NCI-H82 (cell line): ENCODE measurements around the gene AMDHD1.
A peak's percentile ranks its signal among the peaks of the same experiment; 100 is the strongest.

Experiments used
- DNase-seq: peaks from one replicate; lab custom pipeline; 2025; lab: John Stamatoyannopoulos, UW

The AMDHD1 gene, protein sequence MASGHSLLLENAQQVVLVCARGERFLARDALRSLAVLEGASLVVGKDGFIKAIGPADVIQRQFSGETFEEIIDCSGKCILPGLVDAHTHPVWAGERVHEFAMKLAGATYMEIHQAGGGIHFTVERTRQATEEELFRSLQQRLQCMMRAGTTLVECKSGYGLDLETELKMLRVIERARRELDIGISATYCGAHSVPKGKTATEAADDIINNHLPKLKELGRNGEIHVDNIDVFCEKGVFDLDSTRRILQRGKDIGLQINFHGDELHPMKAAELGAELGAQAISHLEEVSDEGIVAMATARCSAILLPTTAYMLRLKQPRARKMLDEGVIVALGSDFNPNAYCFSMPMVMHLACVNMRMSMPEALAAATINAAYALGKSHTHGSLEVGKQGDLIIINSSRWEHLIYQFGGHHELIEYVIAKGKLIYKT

GRCh38 chr12:95943330-95943842 lies at the start of gene AMDHD1:
Gene AMDHD1, plus strand, starts transcription at chr12:95943331. Its CDS starts 68 bp downstream, at chr12:95943399.
- DNase-seq, result peak; percentile 68

DNA sequence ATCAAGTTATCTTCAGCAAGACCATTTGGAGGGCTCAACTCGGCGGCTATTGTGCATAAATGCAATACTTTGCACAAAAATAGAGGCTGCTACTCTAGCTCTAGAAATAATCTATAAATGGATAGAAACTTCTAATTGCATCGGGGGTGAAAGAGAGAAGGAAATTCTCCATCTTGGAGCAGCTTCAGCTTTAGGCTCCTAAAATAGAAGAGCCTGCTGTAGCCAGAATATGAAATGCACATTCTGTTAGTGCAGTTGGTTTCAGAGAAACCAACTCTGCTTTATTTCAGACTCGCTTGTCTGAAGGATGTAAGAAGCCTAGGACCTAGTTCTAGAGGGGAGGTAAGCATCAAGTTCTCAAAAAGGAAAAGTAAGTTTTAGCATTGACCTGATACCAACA lies 46.3 kb upstream of the AMDHD1 start:
- DNase-seq, result no peak

- DNase-seq, result no peak
Measured at GRCh38 chr12:95898081-95898480, 45.0 kb upstream of the AMDHD1 start.

DNA sequence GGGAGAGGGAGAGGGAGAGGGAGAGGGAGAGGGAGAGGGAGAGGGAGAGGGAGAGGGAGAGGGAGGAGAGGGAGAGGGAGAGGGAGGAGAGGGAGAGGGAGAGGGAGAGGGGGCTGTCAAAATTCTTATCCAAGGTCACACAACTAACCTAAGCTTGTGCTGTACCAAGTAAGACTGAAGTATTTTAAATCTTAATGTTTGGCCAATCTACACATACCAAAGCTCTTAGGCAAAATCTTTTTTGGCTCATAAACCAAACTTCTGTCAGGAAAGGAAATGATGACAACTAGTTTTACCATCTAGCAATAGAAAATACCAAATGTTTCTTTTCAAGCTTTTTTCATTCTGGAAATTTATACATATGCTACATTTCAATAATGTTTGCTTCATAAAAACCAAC lies 34.6 kb upstream of the AMDHD1 start:
- no peak for DNase-seq

- DNase-seq, result no peak
Measured at GRCh38 chr12:95909871-95910270, 33.3 kb upstream of the AMDHD1 start.

DNA sequence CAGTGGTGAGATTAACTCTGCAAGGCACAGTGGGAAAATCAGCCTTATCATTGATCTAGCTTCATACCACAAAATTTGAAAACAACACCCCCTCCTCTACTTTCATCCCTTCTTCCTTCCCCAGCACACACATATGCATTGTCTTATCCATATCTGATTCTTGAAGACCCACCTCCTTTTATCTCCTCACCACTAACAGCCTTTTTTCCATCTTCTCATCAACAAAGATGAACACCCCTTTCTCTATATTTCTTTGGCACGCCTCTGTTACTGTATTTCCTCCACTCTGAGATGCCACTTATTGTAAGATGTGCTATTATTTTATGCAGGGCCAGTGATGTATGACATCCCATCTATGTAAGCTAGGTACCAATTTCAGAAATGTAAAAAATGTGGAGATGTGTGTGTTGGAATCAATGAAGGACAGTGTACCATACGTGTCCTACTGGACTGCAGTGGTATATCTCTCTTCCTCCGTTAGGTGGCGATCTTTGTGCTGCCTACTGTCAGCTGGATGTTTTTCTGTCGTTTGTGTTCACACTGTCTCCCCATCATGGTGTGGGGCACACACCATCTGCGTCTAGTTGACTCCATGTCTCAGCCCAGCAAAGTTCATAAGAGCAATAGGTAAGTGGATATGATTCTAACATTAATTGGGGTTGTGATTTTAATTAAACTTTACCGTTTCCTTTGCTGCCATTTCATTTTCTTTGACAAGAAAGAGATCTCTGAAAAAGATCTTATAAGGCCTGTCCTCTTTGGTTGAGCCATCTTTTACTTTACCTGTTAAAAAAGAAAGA lies 24.7 kb upstream of the AMDHD1 start:
- DNase-seq, result peak; percentile 79

DNA sequence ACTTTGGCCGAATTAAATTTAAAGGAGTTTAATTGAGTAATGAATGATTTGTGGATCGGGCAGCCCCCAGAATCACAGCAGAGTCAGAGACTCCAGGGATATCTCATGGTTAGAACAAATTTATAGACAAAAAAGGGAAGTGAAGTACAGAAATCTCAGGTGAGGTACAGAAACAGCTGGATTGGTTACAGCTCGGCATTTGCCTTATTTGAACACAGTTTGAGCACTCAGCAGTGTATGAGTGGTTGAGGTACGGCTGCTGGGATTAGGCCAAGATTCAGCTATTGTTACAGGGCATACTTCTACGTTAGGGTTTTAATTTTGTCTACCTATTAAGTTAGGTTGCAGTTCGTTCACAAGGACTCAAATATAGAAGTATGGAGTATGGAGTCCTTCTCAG lies 24.0 kb upstream of the AMDHD1 start:
- DNase-seq, result no peak

DNA sequence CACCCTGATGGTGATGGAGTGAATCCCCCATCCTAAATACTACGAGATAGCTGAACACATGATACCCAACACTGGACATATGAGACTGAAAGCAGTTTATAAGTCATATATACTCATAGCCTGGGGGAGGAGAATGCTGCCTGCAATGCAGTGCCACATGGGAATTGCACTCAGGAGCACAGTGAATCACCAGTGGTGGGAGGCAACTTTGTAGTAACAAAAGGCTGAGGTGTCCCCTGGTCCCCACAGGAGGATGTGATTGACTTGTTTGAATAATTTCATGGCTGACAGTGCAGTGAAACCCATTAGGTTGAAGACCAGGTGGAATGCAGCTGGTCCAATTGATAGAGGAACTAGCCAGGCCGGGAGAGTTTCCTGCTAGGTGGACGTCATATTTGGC lies 20.9 kb upstream of the AMDHD1 start:
- no peak for DNase-seq

DNA sequence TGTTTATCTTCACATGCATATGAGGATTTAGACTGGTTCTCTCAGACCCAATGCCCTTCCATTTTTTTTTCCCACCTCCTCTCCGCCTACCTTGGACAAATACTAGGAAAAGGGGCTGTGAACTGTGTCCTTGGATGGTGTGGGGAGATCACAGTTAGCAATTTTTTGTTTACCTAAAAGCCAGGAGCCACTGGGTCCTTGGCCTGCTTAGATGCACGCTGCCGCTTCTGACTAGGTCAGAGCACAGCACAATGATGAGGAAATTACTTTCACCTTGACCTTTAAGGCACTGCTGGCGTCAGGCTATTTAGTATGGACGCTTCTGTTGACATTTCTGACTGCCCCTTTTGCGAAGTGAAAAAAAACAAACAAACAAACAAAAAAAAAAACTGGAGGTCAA lies 2.6 kb upstream of the AMDHD1 start:
- DNase-seq, result no peak

DNA sequence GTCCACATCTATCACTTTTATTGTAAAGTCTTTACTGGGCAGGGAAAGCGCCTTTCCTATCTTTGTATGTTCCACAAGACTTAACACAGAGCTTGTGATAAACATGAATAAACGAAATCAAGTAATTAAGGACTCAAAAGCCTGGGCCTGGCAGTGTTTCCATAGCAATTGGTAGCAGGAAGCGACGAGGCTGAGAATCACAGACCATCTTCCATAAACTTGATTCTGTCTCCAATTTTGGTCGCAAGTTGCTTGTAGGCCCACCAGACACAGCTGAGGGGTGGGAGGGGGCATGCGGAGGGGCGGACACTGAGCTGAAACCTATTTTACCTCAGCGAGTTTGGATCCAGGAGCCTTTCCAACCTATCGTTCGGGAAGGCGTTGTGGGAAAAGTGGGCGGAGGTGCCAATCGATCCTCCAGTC lies 1.0 kb upstream of the AMDHD1 start:
- no peak for DNase-seq

GRCh38 chr12:95942524-95943329 lies 404 bp upstream of the AMDHD1 start, which contains the start of gene CCDC38:
Gene CCDC38, minus strand, starts transcription at chr12:95942614. Its CDS starts 6,105 bp downstream, at chr12:95936509.
- peak; percentile 95 for DNase-seq

GRCh38 chr12:95944108-95944704 lies 1.1 kb downstream of the AMDHD1 start:
- no peak for DNase-seq

GRCh38 chr12:95949477-95950206 lies 6.5 kb downstream of the AMDHD1 start:
- DNase-seq, result peak; percentile 53

DNA sequence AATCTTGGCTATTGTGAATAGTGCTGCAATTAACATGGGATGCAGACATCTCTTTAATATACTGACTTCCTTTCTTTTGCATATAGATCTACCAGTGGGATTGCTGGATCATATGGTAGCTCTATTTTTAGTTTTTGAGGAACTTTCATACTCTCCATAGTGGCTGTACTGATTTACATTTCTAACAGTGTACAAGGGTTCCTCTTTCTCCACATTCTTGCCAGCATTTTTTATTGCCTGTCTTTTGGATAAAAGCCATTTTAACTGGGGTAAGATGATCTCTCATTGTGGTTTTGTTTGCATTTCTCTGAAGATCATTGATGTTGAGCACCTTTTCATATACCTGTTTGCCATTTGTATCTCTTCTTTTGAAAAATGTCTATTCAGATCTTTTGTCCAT lies 8.4 kb downstream of the AMDHD1 start:
- no peak for DNase-seq

DNA sequence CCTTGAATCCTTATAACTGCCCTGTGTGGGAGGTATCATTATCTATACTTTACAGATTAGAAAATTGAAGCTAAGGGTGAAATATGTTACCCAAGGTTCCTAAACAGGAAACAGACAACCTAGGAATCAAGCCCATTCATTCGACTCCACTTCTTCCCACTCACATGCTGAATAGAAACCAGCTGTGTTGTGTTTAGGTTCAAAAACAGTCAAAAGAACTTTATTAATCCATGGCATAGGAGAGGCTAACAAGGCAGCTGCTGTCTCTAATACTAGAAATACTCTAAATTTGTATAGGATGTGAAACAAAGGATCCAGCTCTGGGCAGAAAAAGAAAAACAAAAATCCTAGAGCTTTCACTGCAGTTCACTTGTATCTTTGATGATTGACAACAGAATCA lies 9.9 kb downstream of the AMDHD1 start:
- DNase-seq, result no peak

- no peak for DNase-seq
Measured at GRCh38 chr12:95955549-95956159, 12.5 kb downstream of the AMDHD1 start.

- no peak for DNase-seq
Measured at GRCh38 chr12:95956557-95957145, 13.5 kb downstream of the AMDHD1 start.

DNA sequence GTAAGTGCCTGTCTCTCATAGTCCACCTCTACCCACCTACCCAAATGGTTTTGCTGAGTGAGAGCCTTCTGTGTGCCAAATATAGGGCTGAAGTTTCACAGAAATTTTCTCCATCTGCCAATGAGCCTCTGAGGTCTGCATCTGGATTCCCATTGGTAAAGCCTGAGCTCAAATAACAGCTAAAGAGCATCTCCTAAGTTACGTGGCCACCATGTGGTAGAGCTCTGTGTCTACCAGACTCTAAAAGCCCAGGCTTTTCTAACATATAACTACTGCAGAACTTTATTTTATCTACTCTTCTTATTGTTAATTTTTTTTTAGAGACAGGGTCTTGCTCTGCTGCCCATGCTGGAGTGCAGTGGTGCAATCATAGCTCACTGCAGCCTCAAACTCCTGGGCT lies 16.0 kb downstream of the AMDHD1 start:
- peak; percentile 39 for DNase-seq

GRCh38 chr12:95960241-95960640 lies 17.1 kb downstream of the AMDHD1 start:
- DNase-seq, result no peak

DNA sequence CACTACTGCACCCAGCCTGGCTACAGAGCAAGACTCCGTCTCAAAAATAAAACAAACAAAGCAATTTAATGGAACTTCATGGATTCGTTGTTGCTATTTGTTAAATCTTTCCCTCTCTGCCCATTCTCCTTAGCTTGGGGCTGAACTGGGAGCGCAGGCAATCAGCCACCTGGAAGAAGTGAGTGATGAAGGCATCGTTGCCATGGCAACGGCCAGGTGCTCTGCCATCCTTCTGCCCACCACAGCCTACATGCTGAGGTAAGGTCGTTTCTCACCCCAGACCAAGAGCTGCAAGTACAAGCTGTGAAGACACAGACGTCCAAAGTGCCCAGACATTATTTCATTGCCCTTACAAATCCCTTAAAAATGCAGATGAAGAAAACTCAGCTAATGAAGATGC lies 19.1 kb downstream of the AMDHD1 start:
- DNase-seq, result no peak
